Urinary bladder (tissue), 4 donors: ENCODE measurements around the gene NOX5. TPM values are rescaled to one million over a fixed set of nuclear protein-coding genes. Genes with fewer than 3 reads are reported as not detected.

ENCODE experiments used
- DNase-seq: peaks from one replicate; pipeline ENCODE4 v3.0.0-alpha.2; 2015; ENCODE audit errors: extremely low spot score
- H3K27ac ChIP-seq: one replicate; pipeline ENCODE4 v1.5.1; 2013; ENCODE audit warnings: low read depth, mild to moderate bottlenecking, moderate library complexity
- H3K36me3 ChIP-seq: one replicate; pipeline ENCODE4 v1.6.1; 2013; ENCODE audit warnings: mild to moderate bottlenecking, moderate library complexity; ENCODE audit not compliant: insufficient read depth
- H3K4me1 ChIP-seq: one replicate; pipeline ENCODE4 v1.6.1; 2013; ENCODE audit warnings: mild to moderate bottlenecking, moderate library complexity; ENCODE audit not compliant: insufficient read depth
- H3K4me3 ChIP-seq: one replicate; pipeline ENCODE4 v1.5.1; 2013; ENCODE audit warnings: low read depth, low read length
- WGBS: extraction: QIAGEN DNeasy Blood & Tissue Kit; methylation state at CpG from one replicate; pipeline ENCODE4 v1.1.7; 2013; 5-methylcytosine and 5-hydroxymethylcytosine counted together
- polyA plus RNA-seq: library from polyadenylated mRNA; stranded (reverse); fragments of 200-250 nt; gene quantifications from one replicate; pipeline ENCODE4 v1.2.3, GENCODE V29; 2013
- total RNA-seq: library from RNA; depleted of rRNA; stranded (reverse); fragments of >200 nt; gene quantifications from one replicate; pipeline ENCODE4 v1.2.3, GENCODE V29; 2014
- donor health status: healthy with polysubstance abuse.
- donor health status: healthy.

Gene NOX5
- total and polyA plus RNA-seq, 2 donors = 0.16 to 0.19 TPM

GRCh38 chr15:69105451-69105985, 91.0 kb downstream of the NOX5 start:
- 82% methylated on average over 3 of the region's 3 CpGs for WGBS
- DNase-seq = no peak
- no peaks in the 10 kb centered on the region for H3K4me1 ChIP-seq
- H3K4me3 ChIP-seq = no peak overlapping the region
- no peak overlapping the region for H3K27ac ChIP-seq
- H3K36me3 ChIP-seq = no peaks in the 10 kb centered on the region

GRCh38 chr15:69107025-69107620, 92.6 kb downstream of the NOX5 start:
- Histone ChIP-seq H3K36me3 (no peaks in the 10 kb centered on the region), H3K27ac (no peak overlapping the region), H3K4me1 (no peaks in the 10 kb centered on the region), H3K4me3 (no peak overlapping the region)
- DNase-seq = no peak
- WGBS = 64% methylated on average over 4 of the region's 4 CpGs

Other genes starting within 250 kb of the NOX5 start
- 56.3 TPM for gene ANP32A, start 193.8 kb upstream of the NOX5 start, total RNA-seq
- gene ANP32A, start 193.8 kb upstream of the NOX5 start, polyA plus RNA-seq = 80.1 TPM
- 1.2 TPM for gene SPESP1, start 84.2 kb upstream of the NOX5 start, total RNA-seq
- gene SPESP1, start 84.2 kb upstream of the NOX5 start, polyA plus RNA-seq = 5.7 TPM
- 44.4 TPM for gene GLCE, start 145.9 kb downstream of the NOX5 start, total RNA-seq
- gene GLCE, start 145.9 kb downstream of the NOX5 start, polyA plus RNA-seq = 9.6 TPM